GM10847 (cell line): ENCODE data around the gene PLEKHG4B.

Source experiments
- POLR2A ChIP-seq: IDR thresholded peaks from 2 replicates; pipeline ENCODE4 v1.6.1; 2011; ENCODE audit not compliant: insufficient read length; ENCODE audit errors: extremely low read depth

Gene PLEKHG4B

GRCh38 chr5:74503-75109 is 17.4 kb upstream of the PLEKHG4B start:
- no peak for TF ChIP-seq POLR2A

- TF ChIP-seq POLR2A: no peak
Measured at GRCh38 chr5:75331-76320, 16.3 kb upstream of the PLEKHG4B start.

- TF ChIP-seq POLR2A: no peak
Measured at GRCh38 chr5:76358-77169, 15.4 kb upstream of the PLEKHG4B start.

GRCh38 chr5:77170-77501 is 14.8 kb upstream of the PLEKHG4B start:
- TF ChIP-seq POLR2A: no peak

- no peak for TF ChIP-seq POLR2A
Measured at GRCh38 chr5:77546-77945, 14.4 kb upstream of the PLEKHG4B start.

DNA sequence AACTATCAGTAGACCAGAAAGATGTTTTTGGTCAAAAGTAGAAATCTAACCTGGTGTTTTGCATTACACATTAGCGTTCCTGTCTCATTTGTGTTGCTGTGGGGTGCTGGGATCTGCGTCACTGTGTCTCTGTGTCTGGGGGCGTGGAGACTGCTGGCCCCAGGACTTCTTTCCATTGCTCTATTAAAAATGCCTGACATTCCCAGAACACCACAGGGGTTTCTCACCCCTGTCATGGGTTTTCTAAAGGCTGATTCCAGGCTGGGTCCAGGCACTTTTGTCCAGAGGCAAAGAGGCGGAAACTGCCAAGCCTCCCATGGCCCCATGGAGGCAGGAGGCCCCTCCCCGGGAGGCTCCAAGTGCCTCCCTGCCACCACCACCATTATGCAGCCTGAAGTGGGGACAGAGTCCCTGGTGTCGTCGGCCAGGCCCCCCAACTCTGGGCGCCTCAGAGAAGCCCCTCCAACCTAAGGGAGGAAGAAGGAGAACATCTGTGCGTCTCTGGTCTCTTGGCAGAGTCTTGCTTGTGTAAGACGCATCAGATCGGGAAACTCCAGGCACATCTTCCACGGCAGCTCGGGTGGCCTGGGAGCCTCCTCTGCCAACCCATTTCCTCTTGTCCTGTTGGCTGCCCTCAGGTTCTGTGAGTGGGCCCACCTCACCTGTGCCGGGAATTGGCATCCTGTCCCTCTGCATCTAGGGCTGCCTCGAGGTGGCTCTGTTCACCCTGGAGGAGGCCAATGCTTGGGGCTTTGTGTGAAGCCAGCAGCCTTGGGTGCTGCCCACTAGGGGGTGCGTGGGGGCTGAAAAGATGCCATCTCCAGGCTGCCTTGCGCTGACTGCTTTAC is 13.8 kb upstream of the PLEKHG4B start:
- no peak for TF ChIP-seq POLR2A

- TF ChIP-seq POLR2A: no peak
Measured at GRCh38 chr5:78805-79149, 13.2 kb upstream of the PLEKHG4B start.

DNA sequence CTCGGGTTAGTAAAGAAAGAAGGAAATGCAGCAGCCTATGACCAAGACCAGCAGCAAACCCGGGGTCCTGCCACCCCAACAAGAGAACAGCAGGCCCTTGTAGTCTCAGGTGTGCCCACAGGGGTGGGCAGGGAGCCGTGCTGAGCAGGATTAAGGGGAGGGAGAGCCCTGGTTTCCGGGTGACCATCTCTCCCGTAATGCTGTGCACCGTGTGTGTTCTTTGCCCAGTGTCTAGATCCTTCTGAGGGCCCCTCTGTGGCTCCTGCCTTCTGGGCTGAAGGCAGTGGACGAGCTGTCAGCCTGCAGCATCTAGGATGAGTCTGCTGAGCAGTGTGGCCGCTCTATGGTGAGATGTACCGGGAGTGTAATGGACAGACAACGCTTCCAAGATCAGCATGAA is 12.7 kb upstream of the PLEKHG4B start:
- TF ChIP-seq POLR2A: no peak

DNA sequence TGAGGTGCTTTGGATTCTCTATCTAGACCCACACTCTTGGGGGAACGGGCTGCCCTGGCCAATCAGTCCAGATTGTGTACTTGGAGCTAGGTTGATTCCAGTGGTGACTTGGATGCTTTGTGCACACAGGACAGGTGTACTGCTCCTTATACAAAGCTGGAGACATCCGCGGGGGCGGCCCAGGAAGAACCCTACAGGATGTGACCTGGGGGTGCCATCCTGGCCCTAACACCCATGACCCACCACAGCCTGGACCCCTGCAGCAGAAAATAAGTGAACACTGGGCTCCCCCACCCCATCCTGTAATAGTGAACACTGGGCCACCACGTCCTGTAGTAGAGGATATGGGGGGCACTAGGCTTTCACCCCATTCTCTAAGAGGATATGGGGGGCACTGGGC is 12.1 kb upstream of the PLEKHG4B start:
- no peak for TF ChIP-seq POLR2A

DNA sequence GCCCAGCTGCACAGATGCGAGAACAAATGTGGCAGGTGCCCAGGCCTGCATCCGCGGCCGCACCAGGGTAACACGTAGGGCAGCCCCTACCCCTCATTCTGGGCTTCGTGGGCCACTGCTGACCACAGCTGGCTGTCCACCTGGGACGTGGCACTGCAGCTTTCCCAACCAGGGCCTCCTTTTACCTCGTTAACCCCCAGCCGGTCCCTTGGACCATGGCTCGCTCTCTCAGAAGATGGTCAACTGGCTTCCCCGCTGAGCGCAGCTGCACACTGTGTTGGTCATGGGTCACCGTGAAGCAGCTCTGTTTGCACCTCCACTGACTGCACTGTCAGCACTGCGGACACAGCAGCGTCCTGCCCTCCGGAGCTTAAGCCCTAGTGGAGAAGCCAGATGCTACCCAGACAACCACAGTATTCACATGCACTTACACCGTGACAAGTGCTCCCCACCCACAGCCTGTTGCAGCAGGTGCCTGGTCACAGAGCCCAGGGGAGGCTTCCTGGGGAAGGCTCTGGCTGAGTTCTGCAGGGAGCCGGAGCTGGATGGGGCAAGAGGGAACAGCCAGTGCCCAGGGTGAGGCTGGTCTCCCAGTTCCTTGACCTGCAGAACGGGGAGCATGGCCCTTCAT is 10.5 kb upstream of the PLEKHG4B start:
- TF ChIP-seq POLR2A: no peak

- no peak for TF ChIP-seq POLR2A
Measured at GRCh38 chr5:82097-82496, 9.9 kb upstream of the PLEKHG4B start.

DNA sequence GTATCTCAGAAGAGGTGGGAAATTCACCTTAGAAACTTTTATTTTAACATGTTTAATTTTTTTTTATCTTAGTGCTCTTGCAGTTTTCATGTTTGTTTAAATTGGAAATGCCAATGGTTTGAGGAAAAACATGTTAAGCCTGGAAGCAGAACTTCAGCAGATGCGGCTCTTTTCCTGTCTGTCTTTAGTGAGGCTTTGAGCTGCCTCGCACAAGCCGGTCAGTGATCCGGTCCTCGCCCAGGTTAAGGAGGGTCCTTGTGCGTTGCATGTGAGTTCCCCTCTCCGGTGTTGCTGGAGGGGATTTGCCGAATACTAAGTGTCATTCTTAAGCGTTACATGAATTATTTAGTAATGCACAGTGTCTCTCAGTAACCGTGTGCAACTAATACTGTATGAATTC is 9.4 kb upstream of the PLEKHG4B start:
- TF ChIP-seq POLR2A: no peak

DNA sequence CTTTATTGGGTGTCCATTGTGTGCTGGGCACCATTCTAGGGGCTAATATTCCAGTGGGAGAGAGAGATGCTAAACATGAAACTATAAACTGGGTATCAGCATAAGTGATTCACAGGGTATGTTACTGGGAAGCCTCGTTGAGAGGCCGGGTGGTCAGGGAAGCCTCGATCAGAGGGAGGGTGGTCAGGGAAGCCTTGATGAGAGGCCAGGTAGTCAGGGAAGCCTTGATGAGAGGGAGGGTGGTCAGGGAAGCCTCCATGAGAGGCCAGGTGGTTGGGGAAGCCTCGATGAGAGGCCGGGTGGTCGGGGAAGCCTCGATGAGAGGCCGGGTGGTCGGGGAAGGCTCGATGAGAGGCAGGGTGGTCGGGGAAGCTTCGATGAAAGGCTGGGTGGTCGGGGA is 8.9 kb upstream of the PLEKHG4B start:
- no peak for TF ChIP-seq POLR2A

DNA sequence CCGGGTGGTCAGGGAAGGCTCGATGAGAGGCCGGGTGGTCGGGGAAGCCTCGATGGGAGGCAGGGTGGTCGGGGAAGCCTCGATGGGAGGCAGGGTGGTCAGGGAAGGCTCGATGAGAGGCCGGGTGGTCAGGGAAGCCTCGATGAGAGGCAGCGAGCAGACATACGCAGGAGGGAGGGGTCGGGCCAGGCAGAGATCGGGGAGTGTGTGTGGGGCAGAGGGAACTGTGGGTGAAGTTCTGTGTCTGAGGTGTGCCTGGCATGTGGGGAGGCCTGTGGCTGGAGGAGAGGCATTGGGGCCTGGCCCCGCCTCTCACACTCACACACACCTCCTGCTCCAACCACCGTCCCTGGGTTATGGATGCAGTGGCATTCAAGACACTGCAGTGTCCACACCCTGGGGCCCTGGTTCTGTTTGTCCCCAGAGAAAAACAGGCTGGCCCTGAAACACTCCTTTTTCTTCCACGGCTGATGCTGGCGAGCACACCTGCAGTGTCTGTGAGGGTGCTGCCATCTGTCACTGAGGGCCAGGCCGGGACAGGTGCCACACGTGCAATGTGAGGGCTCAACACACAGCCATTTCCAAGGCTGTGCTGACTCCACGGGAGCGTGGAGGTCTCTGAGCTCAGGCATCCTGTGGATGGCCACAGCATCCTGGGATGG is 6.5 kb upstream of the PLEKHG4B start:
- no peak for TF ChIP-seq POLR2A
